DOHH2 (cell line): Measurements from ENCODE around the gene VWF.

Source experiments
- H3F3A ChIP-seq: fragments of 200-600 bp; sonication (generic), shearing (Covaris generic); 2 replicates; pipeline ENCODE4 v1.6.0; 2016; ENCODE audit warnings: antibody characterized with exemption, mild to moderate bottlenecking; ENCODE audit not compliant: control insufficient read depth, insufficient read depth
- H3K27ac ChIP-seq: fragments of 200-600 bp; sonication (generic); 2 replicates; pipeline ENCODE4 v1.5.1; 2014; ENCODE audit warnings: low read depth, mild to moderate bottlenecking, low read length, moderate library complexity
- H3K27me3 ChIP-seq: fragments of 200-600 bp; sonication (generic); 2 replicates; pipeline ENCODE4 v1.6.1; 2014; ENCODE audit warnings: mild to moderate bottlenecking, low read length, mixed read lengths; ENCODE audit not compliant: control insufficient read depth
- H3K36me3 ChIP-seq: fragments of 200-600 bp; sonication (generic); 2 replicates; pipeline ENCODE4 v1.6.1; 2014; ENCODE audit warnings: mild to moderate bottlenecking, low read length, moderate library complexity, mixed read lengths; ENCODE audit not compliant: control insufficient read depth
- H3K4me1 ChIP-seq: fragments of 200-600 bp; sonication (generic); 2 replicates; pipeline ENCODE4 v1.6.1; 2014; ENCODE audit warnings: mild to moderate bottlenecking, low read length, mixed read lengths; ENCODE audit not compliant: control insufficient read depth
- H3K4me2 ChIP-seq: fragments of 200-600 bp; sonication (generic); 2 replicates; pipeline ENCODE4 v1.6.0; 2014; ENCODE audit warnings: mild to moderate bottlenecking, low read length, moderate library complexity
- H3K4me3 ChIP-seq: fragments of 200-600 bp; sonication (generic); 2 replicates; pipeline ENCODE4 v1.5.1; 2014; ENCODE audit warnings: mild to moderate bottlenecking, low read length, mixed read lengths
- H3K79me2 ChIP-seq: fragments of 200-600 bp; sonication (generic); 2 replicates; pipeline ENCODE4 v1.6.1; 2014; ENCODE audit warnings: mild to moderate bottlenecking, low read length, mixed read lengths; ENCODE audit not compliant: control insufficient read depth
- H3K9me2 ChIP-seq: fragments of 200-600 bp; sonication (generic); replicated peaks from 2 replicates; pipeline ENCODE4 v1.6.1; 2014; ENCODE audit warnings: mild to moderate bottlenecking, low read length, mixed read lengths; ENCODE audit not compliant: control insufficient read depth
- H3K9me3 ChIP-seq: fragments of 200-600 bp; sonication (generic); 2 replicates; pipeline ENCODE4 v1.6.1; 2014; ENCODE audit warnings: antibody characterized with exemption, low read length, mixed read lengths; ENCODE audit not compliant: control insufficient read depth, insufficient read depth
- H4K20me1 ChIP-seq: fragments of 200-600 bp; sonication (generic); 2 replicates; pipeline ENCODE4 v1.6.0; 2014; ENCODE audit warnings: low read depth, mild to moderate bottlenecking, antibody characterized with exemption, low read length, moderate library complexity; ENCODE audit not compliant: control insufficient read depth, insufficient read depth
- EZH2phosphoT487 ChIP-seq: fragments of 200-600 bp; sonication (generic); IDR thresholded peaks from 2 replicates; pipeline ENCODE4 v1.6.1; 2017; ENCODE audit warnings: borderline replicate concordance, mild to moderate bottlenecking, antibody characterized with exemption, low read length, moderate library complexity, mixed read lengths
- TF ChIP-seq, protein P1 (sequence below): fragments of 200-600 bp; sonication (generic); IDR thresholded peaks from one replicate; pipeline ENCODE4 v1.5.1; 2014; ENCODE audit warnings: antibody characterized with exemption, mild to moderate bottlenecking, low read depth, low read length; ENCODE audit not compliant: poor library complexity, severe bottlenecking

Gene VWF

DNA sequence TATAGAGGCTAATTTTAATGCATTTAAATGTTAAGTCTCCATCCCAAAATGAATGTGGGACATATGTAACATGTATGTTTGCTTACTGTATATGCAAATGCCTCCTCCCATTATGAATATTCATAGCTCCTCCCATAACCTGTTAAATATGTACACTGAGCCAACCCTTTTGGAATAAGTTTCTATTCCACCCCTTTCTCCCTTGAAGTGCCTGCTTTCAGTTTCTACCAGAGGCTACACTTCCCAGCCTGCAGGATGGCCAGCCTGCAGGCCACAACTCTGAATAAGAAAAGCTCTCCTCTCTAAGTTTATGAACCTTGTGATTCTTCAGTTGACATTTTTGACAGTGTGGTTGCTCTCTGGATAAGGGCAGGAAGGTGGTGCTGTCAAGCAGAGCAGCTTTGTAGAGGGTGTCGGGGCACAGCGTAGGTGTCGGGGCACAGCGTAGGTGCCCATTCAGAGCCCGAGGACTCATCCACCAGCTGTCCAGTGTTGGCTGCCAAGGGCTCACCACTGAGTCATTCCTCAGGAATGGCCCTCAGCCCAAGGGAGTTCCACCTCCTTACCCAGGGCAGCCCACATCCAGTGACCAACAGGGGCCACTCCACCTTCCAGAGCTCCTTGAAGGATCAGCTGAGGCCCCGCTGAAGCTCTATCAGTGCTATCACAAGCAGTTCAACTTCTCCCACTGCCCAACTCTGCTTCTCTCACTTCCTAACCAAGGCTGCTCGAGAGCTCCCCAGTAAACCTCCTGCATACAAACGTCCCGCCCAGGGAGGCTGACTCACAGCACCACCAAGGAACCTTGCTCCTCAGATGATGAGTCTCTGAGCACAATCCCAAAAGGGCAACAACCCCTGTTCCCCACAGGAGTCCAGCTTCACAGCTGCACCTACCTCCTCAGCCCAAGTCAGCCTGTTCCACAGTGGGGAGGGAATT is 31.4 kb downstream of the VWF start:
- H4K20me1 ChIP-seq: no peaks in the 10 kb centered on the region
- no peak overlapping the region for H3K27ac ChIP-seq
- H3F3A ChIP-seq: no peaks in the 10 kb centered on the region
- no peaks in the 10 kb centered on the region for H3K9me3 ChIP-seq
- H3K4me2 ChIP-seq: no peak overlapping the region
- H3K79me2 ChIP-seq: no peaks in the 10 kb centered on the region
- H3K4me3 ChIP-seq: no peak overlapping the region
- H3K9me2 ChIP-seq: no peaks in the 10 kb centered on the region
- H3K4me1 ChIP-seq: no peaks in the 10 kb centered on the region
- no peaks in the 10 kb centered on the region for H3K36me3 ChIP-seq
- no peak for TF ChIP-seq EZH2phosphoT487
- peaks cover 11% of the 10 kb centered on the region for H3K27me3 ChIP-seq

DNA sequence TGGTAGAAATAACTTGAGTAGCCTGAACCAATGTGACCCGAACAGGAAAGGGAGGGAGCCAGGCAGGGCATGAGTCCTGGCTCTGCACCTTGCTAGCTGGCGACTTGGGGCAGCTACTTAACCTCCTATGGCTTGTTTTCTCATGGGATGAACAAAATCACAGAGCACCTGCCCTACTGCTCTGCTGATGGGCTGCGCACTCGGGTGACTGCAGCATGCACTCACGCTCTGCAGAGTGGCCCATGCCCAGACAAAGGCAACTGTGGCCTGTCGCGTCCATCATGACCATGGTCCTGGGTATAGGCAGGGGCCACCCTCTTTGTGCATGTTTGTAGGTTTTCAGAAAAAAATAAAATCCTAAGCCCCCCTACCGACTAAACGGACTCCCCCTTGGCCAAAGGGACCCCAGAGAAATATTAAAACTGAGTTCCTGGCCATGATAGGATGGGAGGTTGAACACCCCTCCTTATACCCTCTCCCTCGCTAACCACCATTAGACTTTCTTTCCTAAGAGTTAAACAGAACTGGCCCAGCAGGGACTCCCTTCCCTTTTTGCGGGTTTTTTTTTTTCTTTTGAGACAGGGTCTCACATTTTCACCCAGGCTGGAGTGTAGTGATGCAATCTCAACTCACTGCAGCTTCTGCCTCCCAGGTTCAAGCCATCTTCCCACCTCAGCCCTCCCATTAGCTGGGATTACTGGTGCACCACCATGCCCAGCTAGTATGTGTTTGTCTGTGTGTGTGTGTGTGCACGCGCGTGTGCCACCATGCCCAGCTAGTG is 32.5 kb downstream of the VWF start:
- TF ChIP-seq, protein P1, sequence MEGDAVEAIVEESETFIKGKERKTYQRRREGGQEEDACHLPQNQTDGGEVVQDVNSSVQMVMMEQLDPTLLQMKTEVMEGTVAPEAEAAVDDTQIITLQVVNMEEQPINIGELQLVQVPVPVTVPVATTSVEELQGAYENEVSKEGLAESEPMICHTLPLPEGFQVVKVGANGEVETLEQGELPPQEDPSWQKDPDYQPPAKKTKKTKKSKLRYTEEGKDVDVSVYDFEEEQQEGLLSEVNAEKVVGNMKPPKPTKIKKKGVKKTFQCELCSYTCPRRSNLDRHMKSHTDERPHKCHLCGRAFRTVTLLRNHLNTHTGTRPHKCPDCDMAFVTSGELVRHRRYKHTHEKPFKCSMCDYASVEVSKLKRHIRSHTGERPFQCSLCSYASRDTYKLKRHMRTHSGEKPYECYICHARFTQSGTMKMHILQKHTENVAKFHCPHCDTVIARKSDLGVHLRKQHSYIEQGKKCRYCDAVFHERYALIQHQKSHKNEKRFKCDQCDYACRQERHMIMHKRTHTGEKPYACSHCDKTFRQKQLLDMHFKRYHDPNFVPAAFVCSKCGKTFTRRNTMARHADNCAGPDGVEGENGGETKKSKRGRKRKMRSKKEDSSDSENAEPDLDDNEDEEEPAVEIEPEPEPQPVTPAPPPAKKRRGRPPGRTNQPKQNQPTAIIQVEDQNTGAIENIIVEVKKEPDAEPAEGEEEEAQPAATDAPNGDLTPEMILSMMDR: no peak
- TF ChIP-seq EZH2phosphoT487: no peak
- Histone ChIP-seq H3K27me3 (peaks cover 7% of the 10 kb centered on the region), H3K4me1 (no peaks in the 10 kb centered on the region), H3K9me2 (no peaks in the 10 kb centered on the region), H3K4me3 (no peak overlapping the region), H3F3A (no peaks in the 10 kb centered on the region), H3K27ac (no peak overlapping the region), H3K9me3 (no peaks in the 10 kb centered on the region), H3K79me2 (no peaks in the 10 kb centered on the region), H3K36me3 (no peaks in the 10 kb centered on the region), H3K4me2 (no peak overlapping the region), H4K20me1 (no peaks in the 10 kb centered on the region)

DNA sequence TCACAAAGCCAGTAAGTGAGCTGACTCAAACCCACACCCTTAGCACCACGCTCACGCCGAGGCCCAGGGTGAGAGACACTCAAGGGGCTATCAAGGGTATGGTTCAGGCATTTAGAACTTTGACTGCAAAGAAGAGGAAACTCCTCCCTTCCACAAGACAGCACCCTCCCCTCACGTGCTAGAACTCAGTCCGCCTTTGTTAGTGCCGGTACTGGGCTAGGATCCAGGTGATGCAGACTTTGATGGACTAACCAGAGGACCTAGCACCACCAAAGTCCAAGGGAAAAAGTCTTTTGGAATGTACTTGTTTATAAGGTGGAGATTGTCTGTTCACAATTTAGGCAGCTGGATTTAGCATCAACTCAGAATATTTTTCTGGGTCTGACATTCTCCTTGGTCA is 33.7 kb downstream of the VWF start:
- no peaks in the 10 kb centered on the region for H3K4me1 ChIP-seq
- H3K4me3 ChIP-seq: no peak overlapping the region
- H3K79me2 ChIP-seq: no peaks in the 10 kb centered on the region
- no peaks in the 10 kb centered on the region for H4K20me1 ChIP-seq
- TF ChIP-seq, protein P1: no peak
- no peak for TF ChIP-seq EZH2phosphoT487
- no peak overlapping the region for H3K4me2 ChIP-seq
- no peak overlapping the region for H3K27ac ChIP-seq
- H3K36me3 ChIP-seq: no peaks in the 10 kb centered on the region
- no peaks in the 10 kb centered on the region for H3K9me2 ChIP-seq
- no peaks in the 10 kb centered on the region for H3K9me3 ChIP-seq
- no peaks in the 10 kb centered on the region for H3F3A ChIP-seq
- H3K27me3 ChIP-seq: peaks cover 7% of the 10 kb centered on the region
